ENCODE data around the gene LCE3A.
A peak's percentile ranks its signal among the peaks of the same experiment; 100 is the strongest.
"Not testable (repeated sequence)": the region's sequence is repeated elsewhere in the genome, so short reads cannot be mapped to it uniquely, and the experiment has no call there.

Gene LCE3A, protein sequence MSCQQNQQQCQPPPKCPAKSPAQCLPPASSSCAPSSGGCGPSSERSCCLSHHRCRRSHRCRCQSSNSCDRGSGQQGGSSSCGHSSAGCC

GRCh38 chr1:152622803-152623202 lies at the start of gene LCE3A:
Gene LCE3A (minus strand): TSS chr1:152623103. CDS start chr1:152623103, 0 bp downstream.
- no peak for DNase-seq

GRCh38 chr1:152667648-152668047 lies 44.7 kb upstream of the LCE3A start:
- no peak for DNase-seq

- DNase-seq = not testable (repeated sequence)
Observed at GRCh38 chr1:152666171-152666570, 43.3 kb upstream of the LCE3A start.

GRCh38 chr1:152663098-152663497 lies 40.2 kb upstream of the LCE3A start, which contains the start of gene LCE2D:
Gene LCE2D (plus strand): TSS chr1:152663380. CDS start chr1:152664106, 726 bp downstream.
- no peak for DNase-seq

GRCh38 chr1:152658649-152659048 lies 35.7 kb upstream of the LCE3A start:
- DNase-seq = no peak

DNA sequence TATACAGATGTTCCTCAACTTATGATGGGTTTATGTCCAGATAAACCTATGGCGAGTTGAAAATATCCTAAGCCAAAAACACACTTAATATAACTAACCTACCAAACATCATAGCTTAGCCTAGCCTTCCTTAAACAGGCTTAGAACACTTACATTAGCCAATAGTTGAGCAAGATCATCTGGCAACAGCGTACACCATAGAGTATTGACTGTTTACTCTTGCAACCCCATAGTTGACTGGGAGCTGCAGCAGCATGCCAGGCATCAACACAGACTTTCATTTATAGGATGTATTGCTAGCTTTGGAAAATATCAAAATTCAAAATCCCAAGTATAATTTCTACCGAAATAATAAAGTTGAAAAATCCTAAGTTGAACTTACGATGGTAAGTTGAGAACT lies 34.8 kb upstream of the LCE3A start:
- DNase-seq = no peak

- no peak for DNase-seq
Observed at GRCh38 chr1:152656459-152656858, 33.6 kb upstream of the LCE3A start.

GRCh38 chr1:152654110-152654509 lies 31.2 kb upstream of the LCE3A start:
- DNase-seq = peak in 8 of 14 donors; percentile 0 to 35 (median 2)

- no peak for DNase-seq
Observed at GRCh38 chr1:152646656-152647055, 23.8 kb upstream of the LCE3A start.

DNA sequence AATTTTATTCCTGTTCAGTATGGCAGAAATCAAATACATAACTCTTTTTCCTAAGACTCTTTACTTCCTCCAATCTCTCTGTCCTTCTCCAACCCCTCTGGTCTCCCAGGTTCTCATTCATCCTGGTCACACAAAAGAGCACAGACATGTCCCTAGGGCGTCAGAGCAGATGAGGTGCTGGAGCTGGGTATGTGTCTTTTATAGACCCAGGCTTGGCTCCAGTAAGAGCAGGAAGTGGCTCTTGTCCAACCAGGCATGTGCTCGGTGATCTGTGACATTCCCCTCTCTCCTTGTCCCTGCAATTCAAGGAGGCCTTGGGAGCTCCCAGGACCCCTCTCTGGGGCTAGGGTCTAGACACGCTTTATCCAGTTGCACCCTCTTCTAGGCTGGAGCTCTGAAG lies 22.2 kb upstream of the LCE3A start:
- no peak for DNase-seq

GRCh38 chr1:152643945-152644344 lies 21.0 kb upstream of the LCE3A start:
- DNase-seq = no peak

- DNase-seq = no peak
Observed at GRCh38 chr1:152640351-152640750, 17.4 kb upstream of the LCE3A start.

DNA sequence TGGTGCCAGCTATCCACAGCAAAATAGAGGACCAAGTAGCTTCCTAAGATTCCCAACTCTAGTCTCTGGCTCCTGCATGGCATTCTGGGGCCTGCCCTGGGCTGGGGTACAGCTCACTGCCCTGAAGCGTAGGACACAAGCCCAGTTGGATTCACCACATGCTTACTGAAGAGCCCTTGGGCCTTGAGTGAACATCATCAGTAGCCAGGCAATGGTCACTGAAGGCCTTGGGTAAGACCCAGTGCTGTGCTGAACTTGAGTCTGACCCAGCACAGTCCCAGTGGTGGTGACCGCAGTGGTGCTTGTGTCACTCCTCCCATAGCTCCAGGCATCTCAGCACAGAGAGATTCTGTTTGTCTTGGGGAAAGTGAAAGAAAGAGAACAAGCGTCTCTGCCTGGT lies 7.7 kb upstream of the LCE3A start:
- DNase-seq = no peak

DNA sequence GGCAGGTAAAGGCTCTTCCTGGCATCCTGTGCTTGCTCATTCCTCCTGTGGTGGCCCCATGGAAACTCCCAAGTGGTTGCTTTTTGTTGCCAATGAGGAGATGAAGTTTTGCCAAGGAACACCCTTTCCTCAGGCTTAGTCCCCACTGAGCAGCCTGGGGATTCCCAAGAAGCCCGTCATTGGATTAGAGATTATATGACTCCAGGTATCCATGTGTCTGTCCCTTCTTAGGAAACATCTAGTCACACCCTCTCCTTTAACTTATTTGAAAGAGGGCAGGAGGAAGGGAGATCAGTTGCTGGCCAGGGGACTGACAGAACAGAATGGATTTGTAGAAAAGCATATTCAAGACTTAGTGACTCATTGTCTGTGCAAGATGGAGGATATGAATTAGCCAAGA lies 3.8 kb upstream of the LCE3A start:
- DNase-seq = no peak

- no peak for DNase-seq
Observed at GRCh38 chr1:152623203-152623844, 421 bp upstream of the LCE3A start.

DNA sequence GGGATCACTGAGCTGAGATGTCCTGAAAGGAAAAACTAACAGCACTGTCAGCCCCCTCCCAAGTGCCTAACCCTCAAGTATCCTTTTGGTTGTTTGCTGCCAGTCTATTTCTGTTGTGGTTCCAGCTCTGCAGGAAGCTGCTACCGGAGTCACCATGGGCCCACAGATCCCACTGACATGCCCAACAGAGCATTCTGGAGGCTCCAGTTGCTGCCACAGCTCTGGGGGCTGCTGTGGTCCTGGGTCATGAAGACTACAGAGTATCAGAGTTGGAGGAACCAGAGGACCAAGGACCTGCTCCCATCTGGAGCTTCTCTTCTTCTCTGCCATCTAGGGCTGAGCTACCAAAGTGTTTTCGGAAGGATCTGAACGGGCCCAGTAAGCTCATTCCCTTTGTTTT lies 910 bp downstream of the LCE3A start:
- no peak for DNase-seq

DNA sequence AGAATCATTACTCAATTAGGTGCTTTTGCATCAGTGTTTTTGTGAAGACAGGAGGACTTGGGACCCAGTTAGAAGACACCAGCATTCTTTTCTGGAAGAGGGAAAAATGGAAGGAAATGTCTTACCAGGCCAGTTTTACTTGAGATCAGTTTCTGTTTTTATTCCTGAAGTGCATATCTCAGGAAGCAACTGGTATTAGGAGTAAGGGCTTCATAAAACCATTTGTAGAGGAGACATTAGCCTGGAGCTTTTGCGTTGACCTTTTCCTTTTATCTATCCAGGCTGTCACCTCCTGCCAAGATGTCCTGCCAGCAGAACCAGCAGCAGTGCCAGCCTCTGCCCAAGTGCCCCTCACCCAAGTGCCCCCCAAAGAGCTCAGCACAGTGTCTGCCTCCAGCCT lies 9.4 kb downstream of the LCE3A start, which contains the start of gene LCE3B:
TSS of gene LCE3B (plus strand) at position 301 of the 400 bp plus-strand sequence. CDS start at position 301, 0 bp downstream.
- DNase-seq = no peak

DNA sequence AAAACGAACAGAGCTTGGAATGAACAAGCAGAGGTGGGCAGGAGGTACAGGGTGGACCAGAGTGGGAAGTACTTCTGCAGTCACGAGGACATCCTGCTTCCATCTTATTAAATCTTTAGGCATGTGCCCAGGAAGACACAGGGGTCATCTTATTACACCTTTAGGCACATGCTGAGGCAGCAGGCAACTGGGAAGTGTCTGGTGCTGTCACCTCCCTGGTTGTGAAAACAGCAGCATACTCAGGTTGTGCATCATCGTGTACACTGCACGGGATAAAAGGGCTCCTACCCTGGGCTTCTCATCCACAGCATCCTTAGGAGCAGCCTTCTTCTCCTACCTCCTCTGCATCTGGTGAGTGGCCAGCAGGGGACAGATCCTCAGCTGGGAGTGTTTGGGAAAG lies 23.0 kb downstream of the LCE3A start, which contains the start of gene LCE3C:
TSS of gene LCE3C (plus strand) at position 301 of the 400 bp plus-strand sequence. CDS start 498 bp downstream, outside the sequence.
- no peak for DNase-seq

DNA sequence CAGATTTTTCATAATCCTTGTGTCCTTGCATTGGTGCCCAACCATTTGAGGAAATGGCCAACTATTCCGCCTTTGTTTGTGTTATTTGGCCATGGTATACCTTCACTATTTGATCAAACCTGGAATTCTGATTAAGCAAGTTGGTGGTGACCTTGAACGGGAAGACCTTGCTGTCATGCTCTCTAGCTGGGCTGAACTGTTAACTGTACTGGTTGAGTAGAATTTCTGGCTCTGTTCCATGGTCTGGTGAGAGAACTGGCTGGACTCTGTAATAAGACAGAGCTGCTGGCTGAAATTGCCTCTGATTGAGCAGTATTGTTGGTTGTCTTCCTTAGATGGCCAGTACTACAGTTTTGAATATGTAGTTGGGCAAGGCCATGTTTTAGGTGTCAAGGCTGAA lies 25.9 kb downstream of the LCE3A start:
- DNase-seq = no peak

DNA sequence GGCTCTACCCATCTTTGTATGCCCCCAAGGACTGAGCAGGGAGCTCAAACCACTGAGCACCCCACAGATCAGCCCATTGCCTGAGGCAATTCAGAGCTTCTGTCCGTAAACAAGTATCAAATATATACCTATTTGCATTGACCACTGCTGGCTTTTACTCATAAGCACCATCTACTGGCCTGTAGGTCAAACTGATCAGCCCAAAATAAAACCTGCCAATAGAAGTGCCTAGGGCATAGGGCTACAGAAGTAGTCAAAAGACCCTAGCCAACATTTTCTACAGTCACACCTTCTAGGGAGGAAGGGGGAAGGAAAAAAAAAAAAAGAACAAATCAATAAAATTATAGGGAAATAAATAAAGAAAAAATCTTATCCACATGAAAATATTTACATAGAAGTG lies 37.3 kb downstream of the LCE3A start:
- DNase-seq = no peak

- no peak for DNase-seq
Observed at GRCh38 chr1:152582647-152583046, 40.3 kb downstream of the LCE3A start.

- DNase-seq = no peak
Observed at GRCh38 chr1:152580433-152580832, 42.5 kb downstream of the LCE3A start, which contains the start of gene LCE3D. Gene LCE3D (minus strand): TSS chr1:152580516. CDS start chr1:152579936, 580 bp downstream.

DNA sequence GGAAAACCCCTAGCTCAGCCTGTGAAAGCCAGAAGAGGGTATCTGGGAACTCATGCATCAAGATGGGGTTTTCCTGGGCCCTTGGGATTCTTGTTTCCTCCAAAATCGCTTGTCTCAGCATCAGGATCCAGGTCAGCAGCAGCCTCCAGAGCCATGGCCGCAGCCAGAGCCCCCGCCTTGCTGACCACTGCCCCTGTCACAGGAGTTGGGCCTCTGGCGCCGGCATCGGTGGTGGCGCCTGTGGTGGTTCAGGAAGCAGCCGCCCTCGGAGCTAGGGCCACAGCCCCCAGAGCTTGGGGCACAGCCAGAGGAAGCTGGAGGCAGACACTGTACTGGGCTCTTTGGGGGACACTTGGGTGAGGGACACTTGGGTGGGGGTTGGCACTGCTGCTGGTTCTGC lies 43.4 kb downstream of the LCE3A start:
- DNase-seq = not testable (repeated sequence)

DNA sequence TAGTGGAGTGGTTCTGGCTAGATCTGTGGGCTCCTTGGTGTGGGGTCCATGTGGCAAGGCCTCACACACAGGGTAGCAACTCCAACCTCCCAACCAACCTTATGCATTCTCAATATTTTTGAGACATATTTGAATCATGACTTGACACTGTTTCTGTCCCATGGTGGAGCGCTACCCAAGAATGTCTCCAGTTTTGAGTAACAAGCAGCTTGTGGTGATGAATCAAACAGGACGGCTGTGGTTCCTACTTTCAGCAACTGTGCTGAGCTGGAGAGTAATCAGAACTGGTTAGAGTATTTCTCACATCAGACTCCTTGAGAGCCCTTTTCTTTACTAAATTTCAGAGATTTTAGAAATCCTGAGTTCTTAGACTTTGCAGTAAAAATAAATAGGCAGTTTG lies 45.7 kb downstream of the LCE3A start:
- DNase-seq = no peak
